RCC 7860 (cell line): ENCODE data around the gene ELOB.

Experiments
- DNase-seq: peaks from one replicate; pipeline ENCODE4 v3.0.0-alpha.2; 2015; ENCODE audit warnings: low spot score
- FAIRE-seq: peaks from 2 replicates; lab custom pipeline; 2012; peaks lifted over from hg19 to GRCh38; lab: Jason Lieb, UNC

ELOB gene

GRCh38 chr16:2751577-2752034 lies 25.5 kb downstream of the ELOB start:
- no peak for FAIRE-seq
- DNase-seq, result no peak

- FAIRE-seq (no peak), DNase-seq (no peak)
These were observed 27.1 kb downstream of the ELOB start for GRCh38 chr16:2749936-2750335.

- FAIRE-seq, result no peak
These were observed 27.6 kb downstream of the ELOB start for GRCh38 chr16:2749476-2749875.

GRCh38 chr16:2748757-2749455 lies 28.2 kb downstream of the ELOB start:
- DNase-seq (no peak), FAIRE-seq (no peak)

More at GRCh38 chr16:2749476-2749875, 27.6 kb downstream of the ELOB start:
- DNase-seq, result no peak

GRCh38 chr16:2745961-2746360 lies 31.1 kb downstream of the ELOB start:
- DNase-seq (no peak), FAIRE-seq (no peak)

- FAIRE-seq, result no peak
- no peak for DNase-seq
These were observed 31.8 kb downstream of the ELOB start for GRCh38 chr16:2745116-2745890.

GRCh38 chr16:2744711-2745110 lies 32.4 kb downstream of the ELOB start:
- FAIRE-seq (no peak), DNase-seq (no peak)

- DNase-seq (no peak), FAIRE-seq (no peak)
These were observed 33.9 kb downstream of the ELOB start for GRCh38 chr16:2743007-2743810.

- DNase-seq (no peak), FAIRE-seq (no peak)
These were observed 34.6 kb downstream of the ELOB start for GRCh38 chr16:2742323-2743006.

- FAIRE-seq (no peak), DNase-seq (no peak)
These were observed 35.9 kb downstream of the ELOB start for GRCh38 chr16:2741168-2741567.

GRCh38 chr16:2740476-2740875 lies 36.6 kb downstream of the ELOB start:
- no peak for FAIRE-seq
- DNase-seq, result no peak

- FAIRE-seq (no peak), DNase-seq (no peak)
These were observed 37.3 kb downstream of the ELOB start for GRCh38 chr16:2739625-2740430.

GRCh38 chr16:2738615-2739014 lies 38.5 kb downstream of the ELOB start:
- DNase-seq, result no peak

GRCh38 chr16:2737895-2738418 lies 39.1 kb downstream of the ELOB start:
- no peak for FAIRE-seq
- no peak for DNase-seq

More at GRCh38 chr16:2738615-2739014, 38.5 kb downstream of the ELOB start:
- FAIRE-seq, result no peak

GRCh38 chr16:2737238-2737605 lies 39.9 kb downstream of the ELOB start:
- no peak for FAIRE-seq
- DNase-seq, result no peak

GRCh38 chr16:2736476-2737237 lies 40.4 kb downstream of the ELOB start:
- DNase-seq, result no peak
- no peak for FAIRE-seq

GRCh38 chr16:2734844-2735515 lies 42.1 kb downstream of the ELOB start:
- DNase-seq (no peak), FAIRE-seq (no peak)

GRCh38 chr16:2728034-2728433 lies 49.0 kb downstream of the ELOB start:
- FAIRE-seq, result no peak
- DNase-seq, result no peak

- DNase-seq (no peak), FAIRE-seq (no peak)
These were observed 50.2 kb downstream of the ELOB start for GRCh38 chr16:2726923-2727322.
